Measurements from ENCODE around the gene SRC.
"Not testable (repeated sequence)": the region's sequence is repeated elsewhere in the genome, so short reads cannot be mapped to it uniquely, and the experiment has no call there.

Gene SRC

DNA sequence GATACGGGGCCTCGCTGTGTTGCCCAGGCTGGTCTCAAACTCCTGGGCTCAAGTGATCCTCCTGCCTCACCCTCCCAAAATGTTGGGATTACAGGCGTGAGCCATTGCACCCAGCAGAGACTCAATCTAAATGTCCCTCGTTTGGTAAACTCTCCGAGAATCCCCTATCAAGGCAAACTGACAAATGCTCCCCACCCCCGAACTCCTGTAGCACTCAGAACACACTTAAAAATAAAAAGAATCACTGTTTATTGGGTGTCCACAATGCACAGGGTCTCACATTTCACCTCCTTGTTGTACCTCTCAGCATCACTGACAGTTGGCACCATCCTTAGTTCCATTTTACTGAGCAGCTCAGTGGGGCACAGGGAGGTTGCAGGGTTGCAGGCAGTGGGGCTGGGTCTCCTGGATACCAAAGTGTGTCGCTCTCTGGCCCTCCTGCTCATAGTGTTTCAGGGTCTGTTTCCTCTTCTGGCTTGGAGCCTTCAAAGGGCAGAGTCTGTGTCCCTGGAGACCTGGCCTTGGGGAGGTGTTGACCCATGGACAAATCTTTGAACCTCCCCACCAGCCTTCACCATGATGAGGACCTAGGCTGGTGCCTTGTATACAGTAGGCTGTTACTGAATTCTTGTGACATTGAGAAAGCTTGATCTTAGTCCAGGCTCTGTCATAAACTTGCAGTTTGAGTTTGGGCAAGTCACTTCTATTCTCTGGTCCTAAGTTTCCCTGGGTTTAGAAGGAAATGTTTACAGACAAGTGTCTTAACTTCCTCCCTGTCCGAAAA, 8.5 kb upstream of the SRC start:
- no peak for DNase-seq

DNA sequence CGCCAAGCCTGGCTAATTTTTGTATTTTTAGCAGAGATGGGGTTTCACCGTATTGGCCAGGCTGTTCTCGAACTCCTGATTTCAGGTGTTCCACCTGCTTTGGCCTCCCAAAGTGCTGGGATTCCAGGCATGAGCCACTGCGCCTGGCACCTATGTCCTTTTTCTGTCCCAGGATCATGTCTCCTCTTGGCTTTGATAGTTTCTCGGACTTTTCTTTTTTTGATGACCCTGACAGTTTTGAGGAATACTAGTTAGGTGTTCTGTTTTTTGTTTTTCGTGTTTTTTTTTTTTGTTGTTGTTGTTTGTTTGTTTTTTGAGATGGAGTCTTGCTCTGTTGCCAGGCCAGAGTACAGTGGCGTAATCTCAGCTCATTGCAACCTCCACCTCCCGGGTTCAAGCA, 7.6 kb upstream of the SRC start:
- DNase-seq = not testable (repeated sequence)

DNA sequence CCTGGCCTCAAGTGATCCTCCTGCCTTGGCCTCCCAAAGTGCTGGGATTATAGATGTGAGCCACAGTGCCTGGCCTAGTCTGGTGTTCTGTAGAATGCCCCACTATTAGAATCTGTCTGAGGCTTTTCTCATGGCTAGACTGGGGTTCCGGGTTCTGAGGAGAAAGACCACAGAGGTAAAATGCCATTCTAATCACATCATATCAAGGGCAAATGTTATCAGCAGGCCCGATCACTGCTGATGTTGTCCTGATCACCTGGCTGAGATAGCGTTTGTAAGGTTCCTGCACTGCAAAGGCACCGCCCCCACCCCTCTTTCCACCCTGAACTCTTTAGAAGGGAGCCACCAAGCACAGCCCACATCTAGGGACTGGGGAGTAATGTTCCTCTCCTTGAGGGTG, 6.7 kb upstream of the SRC start:
- DNase-seq = no peak

DNA sequence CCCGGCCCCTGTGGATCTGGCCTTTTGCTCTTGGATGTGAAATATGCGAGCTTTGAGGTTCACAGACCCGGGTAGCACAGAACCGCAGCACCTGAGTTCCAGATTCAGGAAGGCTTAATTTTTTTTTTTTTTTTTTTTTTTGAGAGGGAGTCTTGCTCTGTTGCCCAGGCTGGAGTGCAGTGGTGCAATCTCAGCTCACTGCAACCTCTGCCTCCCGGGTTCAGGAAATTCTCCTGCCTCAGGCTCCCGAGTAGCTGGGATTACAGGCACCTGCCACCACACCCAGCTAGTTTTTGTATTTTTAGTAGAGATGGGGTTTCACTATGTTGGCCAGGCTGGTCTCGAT, 6.2 kb upstream of the SRC start:
- DNase-seq = not testable (repeated sequence)

DNA sequence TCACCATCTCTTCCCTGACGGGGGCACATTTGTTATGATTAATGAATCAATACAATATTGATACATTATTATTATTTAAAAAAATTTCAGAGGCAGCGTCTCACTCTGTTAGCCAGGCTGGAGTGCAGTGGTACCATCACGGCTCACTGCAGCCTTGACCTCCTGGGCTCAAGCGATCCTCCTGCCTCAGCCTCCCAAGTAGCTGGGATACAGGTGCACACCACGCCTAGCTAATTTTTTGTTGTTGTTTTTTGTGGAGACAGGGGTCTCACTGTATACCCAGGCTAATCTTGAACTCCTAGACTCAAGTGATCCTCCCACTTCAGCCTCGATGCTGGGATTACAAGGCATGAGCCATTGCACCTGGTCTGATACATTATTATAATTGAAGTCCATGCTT, 4.9 kb upstream of the SRC start:
- DNase-seq = no peak

DNA sequence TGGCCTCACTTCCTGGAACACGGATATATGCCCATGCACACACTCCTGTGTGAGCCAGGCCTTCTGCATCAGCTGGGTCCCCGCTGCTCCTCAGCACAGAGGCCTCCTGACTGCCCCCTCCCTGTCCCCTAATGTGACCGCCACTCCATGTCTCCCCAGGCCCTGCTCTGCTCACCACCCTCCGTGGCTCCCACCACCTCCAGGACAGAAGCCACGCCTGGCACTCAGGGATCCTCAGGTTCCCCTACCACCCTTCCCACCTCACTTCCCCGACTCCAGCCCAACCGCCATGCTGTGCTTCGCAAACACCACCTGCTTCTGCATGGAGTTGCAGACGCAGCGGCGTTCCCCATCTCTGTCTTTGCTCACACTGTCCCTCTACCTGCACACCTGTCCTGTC, 4.3 kb upstream of the SRC start:
- DNase-seq = no peak

DNA sequence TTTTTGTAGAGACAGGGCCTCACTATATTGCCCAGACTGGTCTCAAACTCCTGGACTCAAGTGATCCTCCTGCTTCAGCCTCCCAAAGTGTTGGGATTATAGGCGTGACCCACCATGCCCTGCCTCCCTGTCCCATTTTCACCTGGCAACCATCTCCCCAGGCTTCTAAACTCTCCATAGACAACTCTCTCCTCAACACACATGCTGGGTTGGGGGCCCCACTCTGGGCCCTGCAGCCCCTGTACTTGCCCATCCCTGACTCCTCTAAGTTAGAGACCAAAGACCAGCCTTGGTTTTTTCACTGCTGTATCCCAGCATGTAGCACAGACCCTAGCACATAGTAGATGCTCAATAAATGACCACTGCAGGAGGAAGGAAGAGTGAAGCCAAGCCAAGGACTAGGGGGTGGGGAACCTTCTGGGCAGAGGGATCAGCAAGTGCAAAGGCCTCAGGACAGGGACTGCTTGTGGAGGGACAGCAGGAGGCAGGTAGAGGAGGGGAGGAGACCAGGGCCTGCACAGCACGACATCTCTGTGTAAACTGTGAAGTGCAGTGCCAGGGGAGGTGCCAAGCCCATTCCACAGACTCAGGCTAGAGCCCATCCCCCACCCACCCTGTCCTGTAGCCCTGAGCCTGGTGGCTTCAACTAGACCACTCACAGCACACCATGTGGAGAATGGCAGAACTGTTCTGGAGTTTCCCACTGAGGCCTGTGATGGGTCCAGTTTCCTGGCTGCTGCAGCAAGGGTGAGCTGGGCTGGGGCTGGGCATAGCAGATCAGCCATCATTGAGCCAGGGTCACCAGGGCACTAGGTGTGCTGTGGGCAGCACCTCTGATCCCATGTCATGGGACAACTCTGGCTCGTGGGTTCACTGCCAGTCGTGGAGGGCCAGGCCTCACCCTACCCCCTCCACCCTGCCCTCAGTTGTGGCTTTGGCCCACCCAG, 3.4 kb upstream of the SRC start:
- no peak for DNase-seq

DNA sequence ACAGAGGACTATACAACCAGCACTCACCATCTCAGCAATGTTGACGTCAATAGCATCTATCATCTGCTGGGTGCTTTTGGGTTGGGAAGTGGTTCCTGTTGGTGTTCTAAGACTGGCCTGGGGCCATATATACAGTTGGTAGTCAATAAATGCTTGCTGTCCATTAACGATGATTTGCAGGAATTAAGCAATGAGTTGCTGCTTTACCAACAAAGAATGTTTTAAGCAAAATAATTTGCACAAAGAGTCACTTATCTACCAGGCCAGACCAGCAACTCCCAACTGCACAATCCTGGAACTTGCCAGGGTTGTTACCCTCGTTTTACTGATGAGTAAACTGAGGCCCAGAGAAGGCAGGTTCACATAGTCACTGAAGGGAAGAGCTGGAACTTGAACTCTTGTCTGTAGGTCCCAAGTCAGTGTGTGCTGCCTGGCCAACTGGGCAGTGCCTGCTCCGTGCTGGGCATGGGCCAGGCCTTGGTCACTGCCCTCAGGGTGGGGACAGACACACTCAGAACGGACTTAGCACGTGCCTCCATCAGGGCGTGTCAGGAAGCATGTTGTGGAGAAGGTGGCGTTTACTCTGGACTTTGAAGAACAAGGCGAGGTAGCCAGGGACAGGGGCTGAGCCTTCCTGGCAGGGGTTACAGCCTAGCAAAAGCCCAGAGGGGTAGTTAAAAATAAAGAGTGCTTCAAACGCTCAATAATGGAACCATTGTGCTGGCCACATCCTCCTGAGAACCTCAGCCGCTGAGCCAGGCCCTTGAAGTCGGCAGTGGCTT, 2.5 kb upstream of the SRC start:
- no peak for DNase-seq

DNA sequence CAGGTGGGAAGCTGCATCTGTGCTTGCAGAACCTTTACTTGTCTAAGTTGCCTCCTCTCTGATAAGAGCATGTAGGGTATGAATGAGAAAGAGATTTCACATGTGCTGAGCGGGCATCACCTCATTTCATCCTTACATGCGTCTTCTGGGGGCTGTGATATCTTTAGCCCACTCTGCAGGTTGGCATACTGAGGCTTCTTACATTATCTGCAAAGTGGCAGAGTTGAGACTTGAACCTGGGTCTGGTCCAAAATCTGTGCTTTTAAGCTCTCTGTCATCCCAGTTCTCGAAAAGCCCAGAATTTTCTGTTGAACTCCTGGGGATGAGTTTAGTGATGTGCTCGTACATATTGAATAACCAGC, 2.0 kb upstream of the SRC start:
- DNase-seq = no peak

DNA sequence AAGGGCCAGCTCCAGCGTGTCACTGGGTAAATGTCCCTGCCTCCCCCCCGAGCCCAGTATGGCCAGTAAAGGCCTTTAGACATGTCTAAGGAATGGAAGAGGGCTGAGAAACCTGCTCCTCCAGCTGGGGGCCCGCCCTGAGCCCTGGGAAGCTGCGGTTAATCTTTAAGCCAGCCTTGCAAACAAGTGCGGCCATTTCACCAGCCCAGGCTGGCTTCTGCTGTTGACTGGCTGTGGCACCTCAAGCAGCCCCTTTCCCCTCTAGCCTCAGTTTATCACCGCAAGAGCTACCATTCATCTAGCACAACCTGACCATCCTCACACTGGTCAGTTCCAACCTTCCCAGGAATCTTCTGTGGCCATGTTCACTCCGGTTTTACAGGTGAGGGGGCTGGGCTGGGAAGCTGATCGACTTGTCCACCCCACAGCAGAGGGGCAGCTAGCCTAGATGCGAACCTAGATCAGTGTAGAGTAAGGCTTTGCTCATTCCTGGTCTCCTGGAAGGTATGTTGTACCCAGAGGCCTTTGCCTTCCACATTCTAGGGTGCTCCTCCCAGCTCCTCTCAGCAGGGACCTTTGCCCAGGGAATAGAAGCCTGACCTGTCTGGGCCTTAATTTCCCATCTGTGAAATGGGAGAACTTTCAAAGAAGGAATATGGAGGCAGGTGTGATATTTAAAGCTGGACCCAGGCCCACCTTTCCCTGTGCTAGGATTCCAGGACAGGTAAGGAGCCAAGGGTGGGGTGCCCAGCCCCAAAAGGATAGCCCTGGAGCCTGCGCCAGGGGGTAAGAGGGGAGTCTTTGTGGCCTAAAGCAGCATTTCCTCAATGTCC, 1.2 kb upstream of the SRC start:
- DNase-seq = no peak

DNA sequence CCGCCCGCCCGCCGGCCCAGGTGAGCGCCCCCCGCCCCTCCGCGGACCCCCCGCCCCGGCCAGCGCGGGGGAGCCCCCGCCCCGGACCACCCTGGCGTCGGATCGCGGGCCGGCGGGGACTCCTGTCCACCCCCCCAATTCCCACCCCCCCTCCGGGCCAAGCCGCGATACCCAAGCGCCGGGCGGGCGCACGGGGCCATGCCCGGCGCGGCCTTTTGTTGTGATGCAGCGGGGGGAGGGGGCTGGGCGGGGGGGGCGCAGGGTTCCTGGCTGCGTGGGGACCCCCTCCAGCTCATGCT, 245 bp downstream of the SRC start:
- DNase-seq = no peak

DNA sequence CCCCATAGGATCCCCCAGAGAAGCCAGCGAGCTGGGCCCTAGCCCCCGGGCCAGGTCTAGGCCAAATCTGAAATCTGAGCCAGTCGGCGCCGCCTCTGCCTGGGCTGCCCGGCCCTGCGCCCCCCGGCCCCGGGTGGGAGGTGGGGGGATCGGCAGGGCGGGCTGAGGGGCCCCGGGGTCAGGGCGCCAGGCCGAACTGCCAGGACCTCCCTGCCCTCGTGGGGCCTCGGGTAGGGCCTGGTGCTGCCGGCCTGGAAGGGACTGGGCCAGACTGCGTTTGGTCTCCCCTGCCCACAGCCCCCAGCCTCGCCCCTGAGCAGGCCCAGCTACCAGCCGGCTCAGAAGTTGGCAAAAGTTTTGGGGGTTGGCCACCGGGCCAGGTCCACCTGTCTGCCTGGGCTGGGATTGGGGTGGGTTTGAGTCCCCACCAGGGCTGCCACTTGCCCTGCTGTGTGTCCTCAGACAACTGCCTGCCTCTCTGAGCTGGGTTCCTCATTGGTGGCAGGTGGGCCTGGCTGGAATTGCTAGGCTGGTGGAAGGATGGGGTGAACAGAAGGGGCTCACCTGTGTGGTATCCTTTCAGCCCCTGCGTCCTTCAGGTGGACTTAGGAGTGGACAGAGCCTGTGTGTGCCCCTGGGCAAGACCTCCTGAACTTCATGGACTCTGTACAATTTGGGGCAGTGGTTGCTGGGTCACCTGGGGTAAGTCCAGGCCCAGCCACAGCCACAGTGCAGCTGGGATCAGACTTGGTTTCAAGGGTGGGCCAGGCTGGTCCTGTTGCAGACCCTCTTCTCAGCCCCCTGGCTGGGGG, 801 bp downstream of the SRC start:
- DNase-seq = no peak

DNA sequence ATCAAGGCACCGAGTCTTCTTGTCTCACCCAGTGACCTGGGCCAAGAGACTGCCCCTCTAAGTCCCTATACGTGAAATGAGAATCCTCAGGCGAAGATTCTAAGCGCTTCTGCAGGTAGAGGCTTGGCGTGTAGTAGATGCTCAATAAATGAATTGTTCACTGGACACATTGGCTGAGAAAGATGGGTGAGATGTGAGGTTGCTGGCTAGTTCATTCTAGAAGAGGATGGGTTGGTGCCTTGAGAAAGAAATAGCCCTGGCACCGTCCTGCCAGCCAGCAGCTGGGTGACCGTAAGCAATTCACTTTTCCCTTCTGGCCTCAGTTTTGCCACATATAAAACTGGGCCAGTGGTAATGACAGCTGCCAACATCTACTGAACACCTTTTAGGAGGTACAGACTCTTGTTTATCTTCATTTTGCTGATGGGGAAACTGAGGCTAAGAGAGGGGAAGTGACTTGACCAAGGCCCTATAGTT, 1.4 kb downstream of the SRC start:
- no peak for DNase-seq

DNA sequence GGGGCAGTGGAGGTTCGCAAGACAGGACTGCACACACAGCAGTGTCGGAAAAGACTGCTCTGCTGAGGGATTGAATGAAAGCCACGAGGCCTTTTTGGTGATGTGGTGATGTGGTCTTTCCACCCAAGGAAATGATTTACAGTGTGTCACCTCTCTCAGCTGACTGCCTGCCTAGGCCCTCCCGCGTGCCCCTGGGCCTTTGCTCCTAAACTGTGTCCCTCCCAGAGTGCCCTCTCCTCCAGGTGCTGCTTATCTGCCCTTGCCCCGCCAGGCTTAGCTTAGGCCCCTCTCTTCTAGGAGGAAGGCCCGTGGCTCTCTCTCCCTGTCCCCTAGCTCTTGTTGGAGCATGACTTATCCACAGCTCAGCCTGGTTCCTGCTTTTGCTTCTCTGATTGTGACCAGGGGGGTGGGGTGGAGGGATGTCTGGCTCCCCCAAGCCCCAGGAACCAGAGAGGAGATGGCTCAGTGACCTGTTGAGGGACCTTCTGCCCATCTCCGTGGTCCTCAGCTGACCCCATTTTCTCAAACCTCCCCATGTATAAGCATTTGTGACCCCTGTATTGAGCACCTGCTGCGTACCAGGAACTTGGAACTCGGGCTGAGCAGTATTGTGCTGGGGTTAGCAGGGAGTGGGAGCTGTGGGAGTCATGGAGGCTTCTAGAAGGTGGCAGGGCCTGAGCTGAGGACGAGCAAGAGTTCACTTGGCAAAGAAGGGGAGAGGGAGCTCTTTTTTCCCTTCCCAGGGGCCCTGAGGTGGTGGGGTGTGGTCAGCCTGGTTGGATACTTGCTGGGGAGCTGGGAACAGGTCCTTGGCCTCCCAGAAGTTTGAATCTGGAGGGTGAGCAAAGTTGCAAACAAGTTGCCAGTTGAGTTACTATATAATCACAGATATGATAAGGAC, 2.2 kb downstream of the SRC start:
- no peak for DNase-seq

DNA sequence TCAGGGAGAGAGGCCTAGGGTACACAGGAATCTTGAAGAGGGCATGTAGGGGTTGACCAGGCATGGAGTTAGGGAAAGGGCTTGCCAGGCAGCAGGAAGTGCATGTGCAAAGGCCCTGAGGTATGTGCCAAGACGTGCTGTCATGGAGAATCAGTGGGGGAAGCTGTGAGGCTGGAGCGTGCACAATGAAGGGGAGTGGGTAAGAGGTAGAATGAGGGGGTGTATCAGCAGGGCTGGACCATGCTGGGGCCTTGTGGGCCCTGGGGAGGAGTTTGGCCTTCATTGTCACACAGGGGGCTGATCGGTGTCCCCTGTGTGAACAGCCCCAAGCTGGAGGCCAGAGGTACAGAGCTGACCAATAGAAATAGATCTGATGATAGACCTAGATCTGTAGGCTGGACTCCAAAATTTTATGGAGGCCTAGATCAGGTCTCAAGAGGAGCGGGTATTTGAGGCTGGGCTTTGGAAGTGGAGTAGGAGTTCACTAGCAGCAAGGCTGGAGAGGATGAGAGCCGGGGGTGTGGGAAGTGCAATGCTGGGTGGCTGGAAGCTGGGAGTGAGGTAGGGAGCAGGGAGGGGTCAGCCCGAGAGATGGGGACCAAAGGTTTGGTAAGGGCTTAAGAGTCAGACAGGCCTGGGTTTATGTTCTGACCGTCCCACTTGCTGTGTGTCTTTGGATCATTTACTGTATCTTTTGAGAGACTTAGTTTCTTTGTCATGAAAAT, 3.0 kb downstream of the SRC start:
- DNase-seq = no peak

DNA sequence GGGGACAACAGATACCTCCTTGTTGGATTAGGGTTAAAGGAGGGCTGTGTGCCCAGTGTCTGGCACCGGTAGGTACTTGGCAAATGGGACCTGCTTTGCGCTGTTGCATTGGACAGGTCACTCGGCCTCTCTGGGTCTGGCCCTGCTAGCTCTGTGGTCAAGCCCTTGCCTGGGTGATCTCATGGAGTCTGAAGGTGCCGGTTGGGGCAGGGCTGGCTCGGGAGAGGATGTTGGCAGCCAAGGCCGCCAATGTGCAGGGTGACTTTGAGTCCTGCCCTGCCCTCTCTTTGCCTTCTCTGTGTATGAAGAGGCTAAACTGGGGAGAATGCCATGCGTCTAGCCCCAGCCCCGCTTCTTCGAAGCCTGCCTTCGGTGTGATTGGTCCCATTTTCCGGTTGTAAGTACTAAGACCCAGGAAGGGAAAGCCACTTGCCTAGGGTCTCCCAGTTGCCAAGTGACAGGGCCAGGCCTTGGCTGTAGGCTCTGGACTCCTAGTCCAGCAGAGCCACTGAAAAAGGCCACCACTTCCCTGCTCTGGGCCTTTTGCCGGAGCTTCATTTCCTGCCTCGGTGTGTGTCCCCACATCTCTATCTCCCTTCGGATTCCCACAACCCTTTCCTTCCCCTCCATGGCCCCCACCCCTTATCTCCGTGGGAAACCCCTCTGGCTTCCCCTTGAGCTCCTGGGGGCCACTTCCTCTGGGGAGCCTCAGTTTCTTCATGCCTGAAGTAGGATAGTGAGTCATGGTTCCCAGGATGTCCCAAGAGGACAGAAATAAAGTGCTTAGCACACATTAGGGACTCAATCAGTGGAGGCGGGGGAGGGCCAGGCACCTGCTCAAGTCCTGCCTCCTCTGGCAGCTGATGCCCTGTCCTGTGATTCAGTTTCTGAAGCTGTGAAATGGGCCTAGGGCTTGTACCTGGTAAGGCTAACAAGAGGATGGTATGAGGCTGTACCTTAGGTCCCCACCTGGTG, 3.9 kb downstream of the SRC start:
- DNase-seq = no peak

DNA sequence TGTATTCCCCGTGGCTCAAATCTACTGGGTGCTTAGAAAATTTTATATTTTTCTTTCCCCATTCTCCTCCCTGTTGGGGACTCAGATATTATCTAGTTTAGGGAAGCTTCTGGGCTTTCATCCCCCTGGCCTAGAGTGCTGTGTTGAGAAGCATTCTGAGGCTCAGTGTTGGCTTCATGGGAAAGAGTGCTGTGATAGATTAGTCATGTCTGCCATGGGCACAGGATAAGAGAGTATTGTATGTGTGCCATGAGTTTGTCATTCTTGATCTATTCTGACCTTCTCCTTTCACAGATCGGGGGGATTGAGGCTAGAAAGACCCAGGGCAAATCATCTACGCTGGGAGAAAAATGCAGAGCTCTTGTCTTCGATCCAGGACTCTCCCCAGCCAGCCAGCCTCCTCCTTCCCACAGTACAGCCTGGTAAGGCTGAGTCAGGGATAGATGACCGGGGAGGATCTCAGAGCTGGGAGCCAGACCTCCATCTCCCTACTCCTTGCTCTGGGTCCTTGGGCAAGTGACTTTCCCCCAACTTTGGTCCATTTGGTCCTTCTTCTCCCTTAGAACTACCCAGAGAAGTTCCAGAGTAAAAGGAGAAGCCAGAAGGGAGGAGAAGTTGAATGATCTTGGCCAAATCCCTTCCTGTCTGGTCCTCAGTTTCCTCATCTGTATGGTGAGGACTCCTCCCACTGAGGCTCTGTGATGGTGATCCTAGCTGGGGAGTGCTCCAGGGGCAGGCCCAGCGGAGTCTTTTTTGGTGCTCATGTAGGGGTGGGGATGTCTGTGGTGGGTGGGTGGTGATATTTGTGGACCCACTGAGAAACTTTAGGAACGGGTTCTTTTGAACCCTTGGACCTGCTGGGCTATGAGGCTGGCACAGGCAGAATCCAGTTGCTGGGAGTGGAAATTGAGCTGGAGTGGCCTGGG, 5.0 kb downstream of the SRC start:
- DNase-seq = no peak

Measured in EL (cell line).